Uterus (tissue), 4 donors: ENCODE results near the gene SRSF4. TPM values are rescaled to one million over a fixed set of nuclear protein-coding genes. Genes with fewer than 3 reads are reported as not detected.
A peak's percentile ranks its signal among the peaks of the same experiment; 100 is the strongest.

Experiments
- DNase-seq, 2 donors: peaks; one replicate each; pipeline ENCODE4 v3.0.0-alpha.2; 2019 to 2020
- H3K27ac ChIP-seq, 2 donors: fragments of 200-600 bp; sonication (generic); 1 replicate in 1 of 2; 2 replicates in 1 of 2; pipeline ENCODE4 v1.5.1; 2016 to 2018
- H3K27me3 ChIP-seq, 2 donors: fragments of 200-600 bp; sonication (generic); one replicate each; pipeline ENCODE4 v1.5.1; 2018 to 2019; ENCODE audit warnings: control low read depth in 1 of 2
- H3K36me3 ChIP-seq, 2 donors: fragments of 200-600 bp; sonication (generic); one replicate each; pipeline ENCODE4 v1.5.1; 2019; ENCODE audit warnings: control low read depth in 1 of 2
- H3K4me1 ChIP-seq, 2 donors: fragments of 200-600 bp; sonication (generic); one replicate each; pipeline ENCODE4 v1.5.1; 2018 to 2019; ENCODE audit warnings: control low read depth in 1 of 2
- H3K4me3 ChIP-seq, 2 donors: fragments of 200-600 bp; sonication (generic); 1 replicate in 1 of 2; 2 replicates in 1 of 2; pipeline ENCODE4 v1.5.1; 2018 to 2019; ENCODE audit warnings: mild to moderate bottlenecking in 1 of 2
- H3K9me3 ChIP-seq, 2 donors: fragments of 200-600 bp; sonication (generic); one replicate each; pipeline ENCODE4 v1.5.1; 2019; ENCODE audit warnings: control low read depth in 1 of 2
- CTCF ChIP-seq, 4 experiments: fragments of 200-600 bp in 2 of 4; fragments of 450-650 bp in 2 of 4; sonication (generic) in 2 of 4; IDR thresholded peaks; one replicate each; pipeline ENCODE4 v1.5.1; 2016 to 2019; ENCODE audit warnings: antibody characterized with exemption in 4 of 4, mild to moderate bottlenecking in 2 of 4, moderate library complexity in 1 of 4
- POLR2A ChIP-seq, 2 donors: fragments of 450-650 bp; IDR thresholded peaks; one replicate each; pipeline ENCODE4 v1.6.1; 2016; ENCODE audit warnings: antibody characterized with exemption in 2 of 2, mild to moderate bottlenecking in 1 of 2, moderate library complexity in 1 of 2
- intact Hi-C: fragments of 100-400 bp; cut with DNase I; formaldehyde crosslinking; loops from one replicate; pipeline ENCODE4 v1.15.1; 2023; ENCODE audit warnings: low total_unique reads
- total RNA-seq, 4 donors: library from RNA; depleted of rRNA in 3 of 4; stranded (reverse); fragments of >200 nt in 3 of 4; gene quantifications; one replicate each; pipeline versions ENCODE4 v1.1.0 to v1.2.4, GENCODE V29; 2014 to 2023
- donor health status: DM: yes; HTN: yes; CAD: no.

The SRSF4 gene
- total RNA-seq, 4 donors from 2014 or later, result 60.0 to 129 (median 69.0) TPM

- TF ChIP-seq POLR2A (IDR thresholded peaks at IDR 0.05) (no peak), CTCF (IDR thresholded peaks at IDR 0.05) (no peak)
- no peaks in the 10 kb centered on the region for H3K9me3 ChIP-seq
- DNase-seq, result peak; percentile 49 to 51
- no peaks in the 10 kb centered on the region for H3K27me3 ChIP-seq
- H3K4me1 ChIP-seq, result peaks cover 0 to 12% of the 10 kb centered on the region in 2 donors
- H3K27ac ChIP-seq, result peak overlapping the region; percentile 94 to 100
- no peaks in the 10 kb centered on the region for H3K36me3 ChIP-seq
- intact Hi-C loops, result loop anchor here (10.0 kb wide), 1 partner anchor 62 kb away; the partner anchor contains the start of gene SRSF4
- peak overlapping the region; percentile 73 to 80 for H3K4me3 ChIP-seq
Observed at GRCh38 chr1:29123053-29123886, 58.4 kb downstream of the SRSF4 start.

GRCh38 chr1:29122682-29123052 is 59.0 kb downstream of the SRSF4 start:
- peak overlapping the region; percentile 94 to 100 for H3K27ac ChIP-seq
- intact Hi-C loops, result loop anchor here (10.0 kb wide), 1 partner anchor 62 kb away; the partner anchor contains the start of gene SRSF4
- no peaks in the 10 kb centered on the region for H3K9me3 ChIP-seq
- peak in 1 of 4 experiments; percentile 2 for TF ChIP-seq CTCF (IDR thresholded peaks at IDR 0.05)
- peak in 1 of 2 donors; percentile 57 for TF ChIP-seq POLR2A (IDR thresholded peaks at IDR 0.05)
- H3K27me3 ChIP-seq, result no peaks in the 10 kb centered on the region
- H3K36me3 ChIP-seq, result no peaks in the 10 kb centered on the region
- H3K4me1 ChIP-seq, result peaks cover 0 to 12% of the 10 kb centered on the region in 2 donors
- peak overlapping the region; percentile 73 to 80 for H3K4me3 ChIP-seq
- DNase-seq, result peak; percentile 77 to 83

- peaks cover 0 to 12% of the 10 kb centered on the region in 2 donors for H3K4me1 ChIP-seq
- DNase-seq, result peak; percentile 72 to 76
- H3K27me3 ChIP-seq, result no peaks in the 10 kb centered on the region
- H3K36me3 ChIP-seq, result no peaks in the 10 kb centered on the region
- peak overlapping the region; percentile 73 to 80 for H3K4me3 ChIP-seq
- intact Hi-C loops, result loop anchor here (10.0 kb wide), 1 partner anchor 63 kb away; the partner anchor contains the start of gene SRSF4
- no peaks in the 10 kb centered on the region for H3K9me3 ChIP-seq
- H3K27ac ChIP-seq, result peak overlapping the region; percentile 94 to 100
- TF ChIP-seq CTCF (IDR thresholded peaks at IDR 0.05) (no peak), POLR2A (IDR thresholded peaks at IDR 0.05) (peak in 1 of 2 donors; percentile 22)
Observed at GRCh38 chr1:29121936-29122681, 59.6 kb downstream of the SRSF4 start.

GRCh38 chr1:29121516-29121935 is 60.2 kb downstream of the SRSF4 start:
- no peak for TF ChIP-seq POLR2A (IDR thresholded peaks at IDR 0.05)
- TF ChIP-seq CTCF (IDR thresholded peaks at IDR 0.05), result no peak
- Histone ChIP-seq H3K36me3 (no peaks in the 10 kb centered on the region), H3K4me1 (peaks cover 0 to 12% of the 10 kb centered on the region in 2 donors), H3K9me3 (no peaks in the 10 kb centered on the region), H3K4me3 (peak overlapping the region; percentile 73 to 80), H3K27ac (peak overlapping the region; percentile 94 to 100), H3K27me3 (no peaks in the 10 kb centered on the region)
- intact Hi-C loops, result loop anchor here (10.0 kb wide), 1 partner anchor 63 kb away; the partner anchor contains the start of gene SRSF4
- DNase-seq, result peak in 1 of 2 donors; percentile 46
